8988T (cell line): ENCODE results near the gene RNF223.
"Not testable (repeated sequence)": the region's sequence is repeated elsewhere in the genome, so short reads cannot be mapped to it uniquely, and the experiment has no call there.

Source experiments
- DNase-seq: peaks from one replicate; pipeline ENCODE4 v3.0.0; 2011

RNF223 gene

DNA sequence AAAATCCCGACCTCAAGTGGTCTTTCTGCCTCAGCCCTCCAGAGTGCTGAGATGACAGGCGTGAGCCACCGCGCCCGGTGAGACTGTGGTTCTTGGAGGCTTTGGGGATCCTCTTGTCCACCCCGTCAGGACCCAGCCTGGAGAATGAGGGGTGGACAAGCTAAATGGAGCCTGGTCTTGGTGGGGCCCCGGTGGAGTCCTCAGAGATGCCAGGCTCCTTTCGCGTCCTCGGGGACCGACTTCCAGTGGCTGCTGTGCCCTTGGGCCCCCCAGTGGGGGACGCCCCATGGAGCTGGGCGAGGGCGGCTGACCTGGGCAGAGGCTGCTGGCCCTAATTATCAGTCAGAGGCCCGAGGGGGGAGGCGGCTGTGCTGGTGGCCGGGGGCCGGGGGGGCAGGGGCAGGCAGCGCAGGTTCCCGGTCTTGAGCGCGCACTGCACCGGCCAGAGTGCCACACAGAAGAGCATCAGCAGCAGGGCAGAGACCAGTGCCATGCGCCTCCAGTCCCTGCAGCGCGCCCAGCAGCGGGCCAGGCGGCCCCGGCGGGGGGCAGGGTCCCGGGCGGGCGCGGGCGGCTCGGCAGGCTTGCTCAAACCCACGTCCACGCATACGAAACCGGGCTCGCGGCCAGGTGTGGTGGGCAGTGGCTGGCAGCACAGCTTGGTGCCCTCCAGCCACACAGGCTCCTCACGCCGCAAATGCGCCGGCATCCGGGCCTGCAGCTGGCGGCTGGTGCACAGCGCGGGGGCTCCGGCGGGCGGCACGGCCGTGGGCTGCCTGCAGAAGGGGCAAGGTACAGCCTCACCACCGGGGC, 2.4 kb downstream of the RNF223 start:
- DNase-seq = no peak

DNA sequence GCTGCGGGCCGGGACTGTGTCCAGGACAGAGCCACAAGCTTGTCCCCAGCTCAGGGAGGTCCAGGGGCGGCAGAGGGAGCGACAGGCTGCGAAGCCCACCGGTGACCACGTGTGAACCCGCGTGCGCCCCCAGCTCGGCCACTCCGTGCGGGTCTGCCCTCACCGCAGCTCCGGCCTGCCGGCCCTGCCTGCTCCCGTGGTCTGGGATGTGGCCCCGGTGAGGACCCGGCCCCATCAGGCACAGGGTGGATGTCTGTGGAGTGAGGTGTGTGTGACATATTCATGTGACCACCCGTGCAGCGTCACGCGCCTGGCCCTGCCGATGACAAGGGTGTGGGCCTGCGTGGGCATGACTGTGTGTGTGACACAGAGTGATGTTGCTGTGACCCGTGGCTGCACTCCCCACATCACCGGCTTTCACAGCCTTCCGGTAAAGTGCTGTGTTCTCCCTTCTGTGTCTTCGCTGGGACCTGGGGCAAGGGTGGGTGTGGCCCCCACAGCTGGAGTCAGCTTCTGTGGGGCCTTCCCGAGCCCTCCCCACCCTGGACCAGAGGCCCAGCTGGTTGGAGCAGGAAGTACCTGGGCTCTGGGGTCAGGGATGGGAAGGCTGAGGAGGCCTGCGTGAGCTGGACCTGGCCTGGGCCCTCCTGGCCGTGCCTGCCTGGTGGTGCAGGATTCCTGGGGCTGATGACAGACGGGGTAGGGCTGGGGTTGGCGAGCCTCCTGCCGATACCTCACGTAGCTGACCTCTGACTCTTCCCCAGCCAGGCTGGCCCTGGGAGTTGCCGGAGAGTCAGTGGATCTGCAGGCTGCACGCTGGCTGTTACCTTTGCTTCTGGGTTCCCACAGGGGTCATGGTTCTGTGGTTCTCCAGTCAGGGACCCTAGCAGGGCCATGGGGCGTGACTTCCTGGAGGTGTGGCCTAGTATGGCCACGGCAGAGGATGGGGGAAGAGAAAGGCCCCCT, 4.1 kb downstream of the RNF223 start:
- DNase-seq = no peak

DNA sequence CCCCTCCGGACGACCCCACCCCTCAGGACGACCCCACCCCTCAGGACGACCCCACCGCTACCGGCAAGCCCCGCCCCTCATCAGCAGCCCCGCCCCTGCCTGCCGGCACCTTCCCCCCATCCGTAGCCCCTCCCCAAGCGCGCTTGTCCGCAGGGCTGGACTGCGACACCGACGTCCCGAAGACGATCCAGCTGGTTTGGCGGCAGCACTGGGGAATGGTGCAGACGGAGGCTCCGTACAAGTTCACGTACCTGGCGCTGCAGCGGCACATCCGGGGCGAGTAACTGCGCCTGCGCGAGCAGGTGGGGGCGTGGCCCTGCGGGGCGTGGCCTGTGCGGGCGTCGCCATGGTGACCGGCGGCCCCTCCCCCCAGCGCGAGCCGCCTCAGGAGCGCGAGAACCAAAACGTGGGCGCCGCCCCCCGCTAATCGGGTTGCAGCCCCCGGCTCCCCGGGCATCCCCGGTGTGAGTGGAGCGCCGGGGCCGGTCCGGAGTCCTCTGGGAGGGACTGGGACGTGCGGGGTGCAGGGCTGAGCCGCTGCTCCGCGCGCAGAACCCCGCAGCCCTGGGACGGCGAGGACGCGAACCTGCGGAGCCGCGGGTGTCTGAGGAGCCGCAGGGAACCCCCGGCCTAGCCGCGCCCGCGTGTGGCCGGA, 4.9 kb downstream of the RNF223 start:
- DNase-seq = peak; percentile 95

DNA sequence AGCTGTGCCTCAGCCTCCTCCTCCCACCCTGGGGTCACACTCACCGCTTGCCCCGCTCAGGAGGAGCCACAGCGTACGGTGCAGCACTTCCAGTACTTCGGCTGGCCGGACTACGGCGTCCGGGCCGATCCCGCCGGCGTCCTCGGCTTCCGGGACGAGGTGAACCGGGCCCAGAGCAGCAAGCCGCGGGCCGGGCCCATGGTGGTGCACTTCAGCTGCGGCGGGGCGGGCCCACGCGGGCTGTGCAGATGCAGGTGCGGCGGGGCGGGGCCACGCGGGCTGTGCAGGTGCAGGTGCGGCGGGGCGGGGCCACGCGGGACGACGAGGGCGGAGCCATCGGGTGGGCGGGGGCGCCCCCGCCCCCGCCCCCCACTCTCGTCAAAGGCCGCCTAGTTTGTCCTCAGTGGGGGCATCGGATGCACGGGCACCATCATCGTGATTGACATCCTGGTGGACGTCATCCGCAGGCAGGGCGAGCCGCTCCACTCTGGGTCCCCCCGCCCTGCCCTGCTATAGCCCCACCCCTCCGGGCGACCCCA, 5.5 kb downstream of the RNF223 start:
- DNase-seq = peak; percentile 86

DNA sequence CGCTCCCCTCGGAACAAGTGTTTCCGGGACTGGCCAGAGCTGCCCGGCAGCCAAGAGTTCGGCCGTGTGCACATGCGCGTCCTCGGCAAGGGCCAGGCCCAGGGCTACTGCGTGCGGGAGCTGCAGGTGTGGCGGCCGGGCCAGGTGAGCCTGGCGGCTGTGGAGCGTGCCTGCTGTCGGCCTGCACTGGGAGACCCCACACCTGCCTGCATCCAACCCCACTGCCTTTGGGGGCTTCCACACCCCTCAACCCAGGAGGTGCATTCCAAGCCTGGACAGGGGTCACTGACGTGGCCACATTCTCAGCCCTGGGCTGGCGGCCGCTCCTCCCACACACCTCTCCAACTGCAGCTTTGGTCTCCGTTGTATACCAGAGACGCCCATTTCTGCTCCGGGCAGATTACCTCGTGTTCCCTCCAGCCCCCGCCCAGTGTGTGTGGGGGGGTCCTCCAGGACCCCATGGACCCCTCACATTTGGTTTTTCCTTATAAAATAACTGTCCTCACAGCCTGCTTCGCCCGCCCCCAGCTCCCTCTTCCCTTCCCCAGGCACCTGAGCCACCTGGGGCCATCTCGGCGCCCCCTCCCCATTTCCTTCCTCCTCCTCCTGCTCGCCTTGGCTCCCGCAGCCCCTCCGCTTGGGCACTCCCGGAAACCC, 6.1 kb downstream of the RNF223 start:
- no peak for DNase-seq

DNA sequence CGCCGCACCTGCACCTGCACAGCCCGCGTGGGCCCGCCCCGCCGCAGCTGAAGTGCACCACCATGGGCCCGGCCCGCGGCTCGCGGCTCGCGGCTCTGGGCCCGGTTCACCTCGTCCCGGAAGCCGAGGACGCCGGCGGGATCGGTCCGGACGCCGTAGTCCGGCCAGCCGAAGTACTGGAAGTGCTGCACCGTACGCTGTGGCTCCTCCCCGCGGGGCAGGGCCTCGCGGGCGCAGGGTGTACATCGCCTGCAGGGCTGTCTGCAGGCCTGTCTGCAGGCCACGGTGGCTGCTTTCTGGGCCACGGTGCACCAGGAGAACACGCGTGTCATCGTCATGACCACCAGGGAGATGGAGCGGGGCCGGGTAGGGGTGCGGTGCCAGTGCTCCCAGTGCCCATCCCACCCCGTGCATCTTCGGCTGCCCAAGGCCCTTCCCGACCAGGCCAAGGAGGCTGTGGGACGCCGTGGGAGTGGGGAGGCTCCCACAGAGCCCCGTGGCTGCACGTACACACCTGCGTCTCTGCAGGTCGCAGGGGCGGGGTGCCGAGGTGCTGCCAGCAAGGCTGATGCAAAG, 6.7 kb downstream of the RNF223 start:
- DNase-seq = no peak

DNA sequence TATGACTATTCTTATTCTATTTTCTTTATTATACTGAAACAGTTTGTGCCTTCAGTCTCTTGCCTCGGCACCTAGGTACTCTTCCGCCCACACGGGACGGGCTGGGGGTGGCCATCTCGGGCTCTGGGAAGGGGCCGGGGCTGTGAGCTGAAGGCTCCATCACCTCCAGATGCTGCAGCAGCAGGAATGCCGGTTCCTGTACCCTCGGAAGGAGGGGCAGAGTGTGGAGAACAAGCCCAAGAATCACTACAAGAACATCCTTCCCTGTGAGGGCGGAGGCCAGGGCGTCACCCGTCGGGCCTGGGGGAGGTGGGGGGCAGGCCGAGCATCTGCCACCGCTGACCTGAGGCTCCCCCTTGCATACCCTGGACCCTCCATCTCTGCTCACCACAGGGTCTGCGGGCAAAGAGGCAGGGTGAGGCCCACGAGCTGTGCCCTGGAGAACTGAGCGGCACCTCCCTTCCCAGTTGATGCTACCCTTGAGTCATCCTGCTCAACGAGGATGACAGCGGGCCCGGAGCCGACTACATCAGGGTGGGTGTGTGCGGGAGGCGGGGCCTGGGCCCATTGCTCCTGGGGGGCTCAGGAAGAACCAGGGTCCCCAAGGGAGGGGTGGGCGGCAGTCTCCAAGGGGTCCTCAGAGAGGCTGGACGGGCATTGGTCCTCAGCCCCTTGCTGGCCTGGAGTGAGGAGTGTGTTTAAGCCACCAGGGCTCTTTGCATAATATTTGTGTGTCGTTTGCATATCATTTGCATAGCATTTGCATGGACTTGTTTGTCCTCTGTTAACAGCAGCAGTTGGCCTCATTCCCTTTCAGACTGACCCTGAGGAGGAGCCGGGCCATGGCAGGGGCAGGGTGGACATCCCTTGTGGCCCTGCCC, 7.5 kb downstream of the RNF223 start:
- peak; percentile 67 for DNase-seq

DNA sequence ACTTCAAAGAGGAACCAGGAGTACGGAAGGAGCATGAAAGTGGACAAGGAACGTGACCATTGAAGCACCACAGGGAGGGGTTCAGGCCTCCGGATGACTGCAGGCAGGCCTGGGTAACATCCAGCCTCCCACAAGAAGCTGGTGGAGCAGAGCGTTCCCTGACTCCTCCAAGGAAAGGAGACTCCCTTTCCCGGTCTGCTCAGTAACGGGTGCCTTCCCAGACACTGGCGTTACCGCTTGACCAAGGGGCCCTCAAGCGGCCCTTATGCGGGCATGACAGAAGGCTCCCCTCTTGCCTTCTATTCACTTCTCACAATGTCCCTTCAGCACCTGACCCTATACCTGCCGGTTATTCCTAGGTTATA, 8.2 kb downstream of the RNF223 start:
- not testable (repeated sequence) for DNase-seq

DNA sequence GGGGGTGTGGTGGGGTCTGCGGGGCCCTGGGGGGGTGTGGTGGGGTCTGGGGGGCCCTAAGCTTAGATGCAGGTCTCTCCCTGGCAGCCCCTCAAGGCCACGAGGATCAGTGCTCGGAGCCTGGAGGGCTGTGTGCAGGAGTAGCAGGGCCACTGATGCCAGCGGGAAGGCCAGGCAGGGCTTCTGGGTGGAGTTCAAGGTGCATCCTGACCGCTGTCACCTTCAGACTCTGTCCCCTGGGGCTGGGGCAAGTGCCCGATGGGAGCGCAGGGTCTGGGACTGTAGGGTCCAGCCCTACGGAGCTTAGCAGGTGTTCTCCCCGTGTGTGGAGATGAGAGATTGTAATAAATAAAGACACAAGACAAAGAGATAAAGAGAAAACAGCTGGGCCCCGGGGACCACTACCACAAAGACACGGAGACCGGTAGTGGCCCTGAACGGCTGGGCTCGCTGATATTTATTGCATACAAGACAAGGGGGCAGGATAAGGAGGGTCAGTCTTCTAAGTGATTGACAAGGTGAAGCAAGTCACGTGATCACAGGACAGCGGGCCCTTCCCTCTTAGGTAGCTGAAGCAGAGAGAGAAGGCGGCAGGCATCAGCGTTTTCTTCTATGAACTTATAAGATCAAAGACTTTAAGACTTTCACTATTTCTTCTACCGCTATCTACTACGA, 8.7 kb downstream of the RNF223 start:
- no peak for DNase-seq

DNA sequence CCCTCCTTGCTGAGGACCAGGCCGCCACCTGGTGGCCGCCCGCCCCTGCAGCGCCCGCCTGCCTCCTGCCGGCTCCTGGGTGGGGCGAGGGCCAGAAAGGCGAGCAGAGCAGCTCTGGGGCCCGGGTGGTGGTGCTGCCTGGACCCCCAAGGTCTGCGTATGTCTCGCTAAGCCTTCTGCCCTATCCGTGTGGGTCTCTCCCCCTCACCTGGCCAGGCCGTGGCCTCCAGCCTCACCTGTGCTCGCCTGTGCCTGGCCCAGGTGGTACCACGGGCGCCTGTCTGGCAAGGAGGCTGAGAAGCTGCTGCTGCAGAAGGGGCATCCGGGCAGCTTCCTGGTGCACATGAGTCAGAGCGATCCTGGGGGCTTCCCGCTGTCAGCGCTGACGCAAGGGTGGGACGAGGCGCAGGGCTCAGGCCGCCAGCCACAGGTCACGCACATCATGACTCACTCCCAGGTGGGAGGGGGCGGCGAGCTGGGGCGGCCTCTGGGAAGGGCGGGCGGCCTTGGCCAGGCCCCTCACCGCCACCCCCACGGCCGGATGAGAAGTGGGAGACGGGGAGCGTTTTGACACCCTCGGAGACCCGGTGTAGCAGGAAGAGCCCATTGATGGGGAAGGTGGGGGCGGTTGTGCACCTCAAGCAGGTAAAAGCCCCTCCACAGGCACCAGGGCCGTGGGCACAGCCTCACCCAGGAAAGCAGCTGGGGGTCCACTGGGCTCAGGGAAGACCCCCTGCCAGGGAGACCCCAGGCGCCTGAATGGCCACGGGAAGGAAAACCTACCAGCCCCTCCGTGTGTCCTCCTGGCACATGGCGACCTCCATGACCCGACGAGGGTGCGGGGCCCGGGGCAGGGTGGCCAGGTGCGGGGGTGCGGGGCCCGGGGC, 9.9 kb downstream of the RNF223 start:
- peak; percentile 96 for DNase-seq

DNA sequence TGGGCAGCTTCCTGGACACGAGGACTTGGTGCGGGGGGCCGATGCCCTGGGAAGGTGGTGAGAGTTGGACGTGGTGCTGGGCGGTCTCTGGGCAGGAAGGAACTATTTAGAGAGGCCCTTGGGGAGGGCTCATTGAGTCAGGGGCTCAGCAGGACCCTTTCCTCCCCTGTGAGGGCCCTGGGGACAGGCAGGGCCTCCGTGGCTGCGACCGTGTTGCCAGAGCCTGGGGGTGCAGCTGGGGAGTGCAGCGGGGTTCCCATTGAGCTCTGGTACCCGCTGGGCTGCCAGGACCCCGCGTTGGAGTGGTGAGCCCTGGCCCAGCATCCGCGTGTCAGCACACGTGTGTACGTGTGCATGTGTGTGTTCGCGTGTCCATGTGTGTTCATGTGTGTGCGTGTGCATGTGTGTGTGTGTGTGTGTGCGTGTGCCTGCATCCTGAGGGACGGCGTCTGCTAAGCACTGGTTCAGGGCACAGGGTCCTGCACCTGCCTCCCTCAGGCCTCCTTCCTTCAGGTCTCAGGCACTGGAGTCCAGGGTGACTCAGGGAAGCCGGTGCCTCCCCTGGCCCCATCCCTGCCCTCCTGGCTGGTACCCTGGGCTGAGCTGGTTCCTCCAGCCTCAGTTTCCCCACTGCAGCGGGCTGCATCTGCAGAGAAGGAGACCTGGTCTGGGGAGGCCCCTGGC, 10.7 kb downstream of the RNF223 start:
- no peak for DNase-seq

DNA sequence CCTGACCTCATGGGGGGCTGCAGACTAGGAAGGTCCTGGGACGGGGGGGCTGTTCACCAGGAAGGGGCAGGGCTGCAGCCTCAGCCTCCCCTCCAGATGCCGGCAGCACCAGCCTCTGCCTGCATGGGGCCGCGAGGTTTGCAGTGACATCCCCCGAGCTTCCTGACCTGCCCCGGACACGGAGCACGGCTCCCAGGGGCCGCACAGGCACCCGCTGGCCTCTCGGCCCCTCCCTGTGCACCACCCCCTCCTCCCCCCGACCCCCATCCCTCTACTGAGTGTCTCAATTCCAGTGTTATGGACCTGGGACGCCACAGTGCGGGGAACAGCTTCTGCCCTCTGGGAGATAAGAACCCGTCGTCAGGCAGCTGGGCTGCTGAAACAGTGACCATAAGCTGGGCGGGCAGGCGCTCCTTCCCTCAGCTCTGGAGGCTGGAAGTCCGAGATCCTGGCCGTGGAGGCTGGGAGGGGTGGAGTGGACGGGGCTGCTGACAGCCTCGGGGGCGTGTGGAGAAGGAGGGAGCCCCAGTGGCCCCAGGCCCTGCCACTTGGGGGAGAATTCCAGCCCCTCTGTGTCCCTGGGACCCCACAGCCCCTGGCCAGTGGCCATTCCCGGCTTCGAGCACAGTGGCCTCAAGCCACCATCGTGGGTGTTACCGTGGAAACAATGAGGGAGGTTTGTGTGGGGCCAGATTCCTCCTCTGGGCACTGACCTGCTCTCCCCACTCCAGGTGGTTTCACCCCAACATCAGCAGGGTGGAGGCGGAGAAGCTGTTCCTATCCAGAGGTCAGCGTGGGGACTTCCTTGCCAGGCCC, 11.6 kb downstream of the RNF223 start:
- DNase-seq = no peak

DNA sequence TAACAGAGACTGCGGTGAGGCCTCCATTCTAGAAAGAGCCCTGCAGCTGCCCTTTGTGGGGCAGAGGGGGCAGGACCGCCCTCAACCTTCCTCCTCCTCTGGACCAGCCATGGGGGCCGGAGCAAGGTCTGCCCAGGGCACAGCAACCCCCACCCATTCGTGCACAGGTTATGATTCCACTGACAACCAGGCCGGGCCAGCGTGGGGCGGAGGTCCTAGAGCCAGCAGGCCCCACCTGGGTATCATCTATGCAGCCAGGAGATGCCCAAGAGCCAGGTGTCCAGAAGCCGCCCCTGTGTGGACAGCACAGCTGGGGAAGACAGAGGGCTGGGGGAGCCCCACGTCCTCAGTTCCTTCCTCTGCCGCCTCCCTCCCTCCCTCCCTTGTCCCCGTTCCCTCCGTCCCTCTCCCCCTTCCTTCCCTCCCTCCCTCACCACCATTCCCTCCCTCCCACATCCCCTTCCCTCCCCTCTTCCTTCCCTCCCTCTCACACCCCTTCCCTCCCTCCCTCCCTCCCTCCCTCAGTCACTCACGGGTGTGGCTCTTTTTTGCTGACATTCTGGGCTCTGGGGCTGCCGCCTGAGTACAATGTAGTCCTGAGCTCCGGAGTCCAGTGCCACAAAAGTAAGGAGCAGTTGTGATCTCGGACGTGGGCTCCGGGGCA, 12.3 kb downstream of the RNF223 start:
- DNase-seq = no peak

DNA sequence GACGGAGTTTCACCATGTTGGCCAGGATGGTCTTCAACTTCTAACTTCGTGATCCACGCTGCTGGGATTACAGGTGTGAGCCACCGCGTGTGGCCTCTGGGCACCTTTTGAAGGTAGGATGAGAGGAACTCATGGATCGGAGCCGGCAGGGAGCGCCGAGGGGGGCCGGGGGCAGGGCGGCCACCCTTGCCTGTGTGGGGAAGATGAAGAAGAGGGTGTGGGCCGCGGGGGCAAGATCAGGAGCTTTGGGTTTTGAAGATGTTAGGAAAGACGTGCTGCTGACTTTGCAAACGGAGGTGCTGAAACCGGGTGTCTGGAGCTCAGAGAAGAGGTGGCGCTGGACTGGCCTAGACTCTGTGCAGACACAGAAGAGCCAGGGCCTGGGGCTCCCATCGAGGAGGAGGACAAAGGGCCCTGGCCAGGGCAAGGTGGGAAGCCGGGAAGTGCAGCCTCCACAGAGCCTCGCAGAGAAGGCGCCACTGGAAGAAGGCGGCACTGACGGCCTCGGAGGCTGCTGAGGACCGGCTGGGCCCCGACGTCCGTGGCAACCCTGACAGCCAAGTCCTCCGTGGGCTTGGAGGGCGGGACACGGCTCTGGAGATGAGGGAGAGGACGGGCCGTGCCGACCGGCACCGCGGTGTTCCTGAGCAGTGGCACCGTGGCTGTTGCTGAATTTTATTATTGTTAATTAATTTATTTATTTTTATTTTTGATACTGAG, 13.7 kb downstream of the RNF223 start:
- DNase-seq = no peak

DNA sequence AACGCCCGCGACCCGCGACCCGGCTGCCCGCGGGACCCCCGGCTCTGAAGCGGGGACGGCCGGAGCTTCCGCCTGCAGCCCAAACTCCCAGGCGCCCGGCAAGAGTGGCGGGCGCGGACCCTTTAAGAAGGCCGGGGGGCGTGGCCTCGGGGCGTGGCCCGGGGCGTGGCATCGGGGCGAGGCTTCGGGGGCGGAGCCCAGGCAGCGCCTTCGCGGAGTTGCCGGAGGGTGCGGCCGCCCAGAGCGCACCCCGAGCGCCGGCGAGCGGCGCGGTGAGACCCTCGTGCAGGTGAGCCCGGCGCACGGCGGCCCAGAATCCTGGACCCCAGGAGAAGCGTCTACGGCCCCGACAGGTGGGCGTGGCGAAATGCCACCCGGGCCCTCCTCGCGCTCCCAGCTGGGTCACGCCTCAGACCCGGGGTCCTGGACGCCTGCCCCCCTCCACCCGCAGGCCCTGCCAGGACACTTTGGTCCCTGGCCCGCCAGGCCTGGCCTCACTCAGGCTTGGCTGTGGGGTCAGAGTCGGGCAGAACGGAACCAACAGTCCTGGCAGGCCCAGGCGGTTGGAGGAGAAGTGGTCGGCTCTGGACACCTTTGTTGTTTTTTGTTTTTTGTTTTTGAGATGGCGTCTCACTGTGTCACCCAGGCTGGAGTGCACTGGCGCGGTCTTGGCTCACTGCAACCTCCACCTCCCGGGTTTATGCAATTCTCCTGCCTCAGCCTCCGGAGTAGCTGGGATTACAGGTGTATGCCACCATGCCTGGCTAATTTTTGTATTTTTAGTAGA, 14.4 kb downstream of the RNF223 start:
- peak; percentile 95 for DNase-seq
